GM19099 (cell line): ENCODE measurements around the gene AXL.
A peak's percentile ranks its signal among the peaks of the same experiment; 100 is the strongest.

ENCODE experiments used
- POLR2A ChIP-seq: IDR thresholded peaks from 3 replicates; pipeline ENCODE4 v1.6.1; 2011; ENCODE audit warnings: low read depth; ENCODE audit not compliant: insufficient read length; ENCODE audit errors: extremely low read depth

AXL gene

GRCh38 chr19:41273076-41273475, 54.1 kb downstream of the AXL start:
- TF ChIP-seq POLR2A = no peak

GRCh38 chr19:41274802-41275201, 55.8 kb downstream of the AXL start:
- TF ChIP-seq POLR2A = no peak

- no peak for TF ChIP-seq POLR2A
Measured at GRCh38 chr19:41276231-41276630, 57.2 kb downstream of the AXL start.

GRCh38 chr19:41278478-41278877, 59.5 kb downstream of the AXL start:
- TF ChIP-seq POLR2A = no peak

GRCh38 chr19:41288673-41289530, 69.9 kb downstream of the AXL start:
- no peak for TF ChIP-seq POLR2A

- no peak for TF ChIP-seq POLR2A
Measured at GRCh38 chr19:41294393-41294792, 75.4 kb downstream of the AXL start.

GRCh38 chr19:41295499-41295898, 76.5 kb downstream of the AXL start:
- no peak for TF ChIP-seq POLR2A

GRCh38 chr19:41296433-41296871, 77.4 kb downstream of the AXL start:
- TF ChIP-seq POLR2A = no peak

GRCh38 chr19:41297628-41298347, 78.8 kb downstream of the AXL start:
- TF ChIP-seq POLR2A = peak; percentile 46

- TF ChIP-seq POLR2A = no peak
Measured at GRCh38 chr19:41298348-41298964, 79.4 kb downstream of the AXL start.

GRCh38 chr19:41299046-41299754, 80.2 kb downstream of the AXL start:
- no peak for TF ChIP-seq POLR2A

GRCh38 chr19:41299755-41300089, 80.7 kb downstream of the AXL start:
- no peak for TF ChIP-seq POLR2A

GRCh38 chr19:41300555-41300954, 81.5 kb downstream of the AXL start:
- no peak for TF ChIP-seq POLR2A

- no peak for TF ChIP-seq POLR2A
Measured at GRCh38 chr19:41302624-41303351, 83.8 kb downstream of the AXL start.
